MM.1S (cell line): ENCODE measurements around the gene STAB1.

Experiments
- DNase-seq: peaks from one replicate; pipeline ENCODE4 v3.0.0-alpha.2; 2015
- H2AFZ ChIP-seq: fragments of 300-600 bp; sonication (generic); 2 replicates; pipeline ENCODE4 v1.6.0; 2016; ENCODE audit warnings: antibody characterized with exemption, low read length
- H3F3A ChIP-seq: fragments of 300-600 bp; sonication (generic); 2 replicates; pipeline ENCODE4 v1.6.1; 2016; ENCODE audit warnings: mild to moderate bottlenecking, antibody characterized with exemption, low read length, moderate library complexity, mixed read lengths; ENCODE audit not compliant: insufficient read depth
- H3K27ac ChIP-seq: fragments of 300-600 bp; sonication (generic); 2 replicates; pipeline ENCODE4 v1.5.1; 2016; ENCODE audit warnings: mild to moderate bottlenecking, low read length
- H3K27me3 ChIP-seq: fragments of 300-600 bp; sonication (generic); replicated peaks from 2 replicates; pipeline ENCODE4 v1.6.0; 2016; ENCODE audit warnings: low read length; ENCODE audit not compliant: insufficient read depth
- H3K36me3 ChIP-seq: fragments of 300-600 bp; sonication (generic); replicated peaks from 2 replicates; pipeline ENCODE4 v1.6.1; 2016; ENCODE audit warnings: mild to moderate bottlenecking, low read length, mixed read lengths; ENCODE audit not compliant: insufficient read depth
- H3K4me1 ChIP-seq: fragments of 300-600 bp; sonication (generic); 2 replicates; pipeline ENCODE4 v1.6.1; 2016; ENCODE audit warnings: low read length, mixed read lengths
- H3K4me2 ChIP-seq: fragments of 300-600 bp; sonication (generic); 2 replicates; pipeline ENCODE4 v1.6.0; 2016; ENCODE audit warnings: low read depth, low read length
- H3K4me3 ChIP-seq: fragments of 300-600 bp; sonication (generic); 2 replicates; pipeline ENCODE4 v1.5.1; 2016; ENCODE audit warnings: low read length, mixed read lengths
- H3K79me2 ChIP-seq: fragments of 300-600 bp; sonication (generic); 2 replicates; pipeline ENCODE4 v1.6.1; 2016; ENCODE audit warnings: mixed run types, low read length, mixed read lengths
- H3K9ac ChIP-seq: fragments of 300-600 bp; sonication (generic); 2 replicates; pipeline ENCODE4 v1.6.1; 2016; ENCODE audit warnings: low read length, mixed read lengths
- H3K9me2 ChIP-seq: fragments of 300-600 bp; sonication (generic); replicated peaks from 2 replicates; pipeline ENCODE4 v1.6.1; 2016; ENCODE audit warnings: mild to moderate bottlenecking, low read length, mixed read lengths; ENCODE audit not compliant: insufficient read depth
- H3K9me3 ChIP-seq: fragments of 300-600 bp; sonication (generic); replicated peaks from 2 replicates; pipeline ENCODE4 v1.6.1; 2016; ENCODE audit warnings: mild to moderate bottlenecking, low read length, mixed read lengths; ENCODE audit not compliant: insufficient read depth
- H4K20me1 ChIP-seq: fragments of 300-600 bp; sonication (generic); 2 replicates; pipeline ENCODE4 v1.6.1; 2016; ENCODE audit warnings: mild to moderate bottlenecking, low read length, moderate library complexity, mixed read lengths; ENCODE audit not compliant: insufficient read depth
- CTCF ChIP-seq: fragments of 300-600 bp; sonication (generic); IDR thresholded peaks from 2 replicates; pipeline ENCODE4 v1.5.1; 2016; ENCODE audit warnings: antibody characterized with exemption, low read length, mixed read lengths
- EZH2 ChIP-seq: fragments of 300-600 bp; sonication (generic); optimal IDR thresholded peaks from 2 replicates; pipeline ENCODE3; 2017; ENCODE audit warnings: low read depth, mild to moderate bottlenecking, antibody characterized with exemption, low read length, mixed read lengths
- EZH2phosphoT487 ChIP-seq: fragments of 300-600 bp; sonication (generic); IDR thresholded peaks from 2 replicates; pipeline ENCODE4 v1.6.1; 2018; ENCODE audit warnings: antibody characterized with exemption, low read length

STAB1 gene

GRCh38 chr3:52477076-52477795 is 17.9 kb upstream of the STAB1 start:
- no peaks in the 10 kb centered on the region for H3K79me2 ChIP-seq
- DNase-seq, result no peak
- H4K20me1 ChIP-seq, result no peaks in the 10 kb centered on the region
- TF ChIP-seq EZH2phosphoT487 (no peak), EZH2 (no peak), CTCF (no peak)
- H3K9ac ChIP-seq, result no peak overlapping the region
- H3F3A ChIP-seq, result no peaks in the 10 kb centered on the region
- H3K27me3 ChIP-seq, result no peaks in the 10 kb centered on the region
- no peaks in the 10 kb centered on the region for H3K9me3 ChIP-seq
- H3K9me2 ChIP-seq, result no peaks in the 10 kb centered on the region
- H2AFZ ChIP-seq, result no peak overlapping the region
- no peak overlapping the region for H3K4me2 ChIP-seq
- H3K4me3 ChIP-seq, result no peak overlapping the region
- no peak overlapping the region for H3K27ac ChIP-seq
- no peaks in the 10 kb centered on the region for H3K4me1 ChIP-seq
- H3K36me3 ChIP-seq, result no peaks in the 10 kb centered on the region

- Histone ChIP-seq H3K79me2 (no peaks in the 10 kb centered on the region), H3K4me1 (no peaks in the 10 kb centered on the region), H3K4me3 (no peak overlapping the region), H3K4me2 (no peak overlapping the region), H2AFZ (no peak overlapping the region), H3K9me3 (no peaks in the 10 kb centered on the region), H3K9me2 (no peaks in the 10 kb centered on the region), H3F3A (no peaks in the 10 kb centered on the region), H3K36me3 (no peaks in the 10 kb centered on the region), H3K27ac (no peak overlapping the region), H4K20me1 (no peaks in the 10 kb centered on the region), H3K27me3 (no peaks in the 10 kb centered on the region), H3K9ac (no peak overlapping the region)
- TF ChIP-seq CTCF, result no peak
- TF ChIP-seq EZH2, result no peak
- TF ChIP-seq EZH2phosphoT487, result no peak
- DNase-seq, result no peak
Measured at GRCh38 chr3:52477796-52478095, 17.4 kb upstream of the STAB1 start.

DNA sequence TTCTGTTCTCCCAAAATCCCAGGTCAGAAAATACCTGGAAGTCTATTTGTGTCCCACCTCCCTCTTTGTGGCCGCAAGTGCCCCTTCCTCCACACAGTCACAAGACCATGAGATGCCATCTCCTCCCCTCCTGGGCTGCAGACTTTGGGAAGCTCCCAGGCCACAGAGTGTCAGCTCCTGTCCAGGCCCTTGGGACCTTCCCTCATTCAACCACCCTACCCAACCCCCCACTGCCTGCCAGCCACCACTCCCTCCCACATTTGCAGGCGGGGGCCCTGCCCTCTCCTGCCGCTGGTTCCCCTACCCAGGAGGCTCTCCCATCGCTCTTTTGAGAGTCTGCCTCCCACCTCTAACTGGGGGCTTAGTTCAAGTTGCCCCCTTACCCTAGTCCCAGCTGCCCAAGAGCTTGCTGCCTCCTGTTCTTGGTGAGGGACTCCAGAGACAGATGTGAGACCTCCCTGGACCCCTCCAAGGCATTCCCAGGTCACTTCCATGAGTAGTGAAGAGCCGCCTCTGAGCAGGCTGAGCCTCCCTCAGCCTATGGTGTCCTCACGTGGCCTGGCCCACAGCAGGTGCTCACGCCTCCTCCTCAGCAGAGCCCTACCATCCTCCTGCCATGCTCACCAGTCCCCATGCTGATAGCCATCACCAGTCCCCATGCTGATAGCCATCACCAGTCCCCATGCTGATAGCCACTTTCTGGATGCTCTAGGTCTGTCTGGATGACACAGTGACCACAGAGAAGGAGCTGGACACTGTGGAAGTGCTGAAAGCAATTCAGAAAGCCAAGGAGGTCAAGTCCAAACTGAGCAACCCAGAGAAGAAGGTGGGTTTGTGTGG is 15.9 kb upstream of the STAB1 start:
- Histone ChIP-seq H2AFZ (no peak overlapping the region), H4K20me1 (no peaks in the 10 kb centered on the region), H3K27me3 (no peaks in the 10 kb centered on the region), H3K9me2 (no peaks in the 10 kb centered on the region), H3K4me2 (no peak overlapping the region), H3K36me3 (no peaks in the 10 kb centered on the region), H3K4me1 (no peaks in the 10 kb centered on the region), H3K9ac (no peak overlapping the region), H3K27ac (no peak overlapping the region), H3K9me3 (no peaks in the 10 kb centered on the region), H3F3A (no peaks in the 10 kb centered on the region), H3K4me3 (no peak overlapping the region), H3K79me2 (no peaks in the 10 kb centered on the region)
- DNase-seq, result no peak
- TF ChIP-seq CTCF (no peak), EZH2 (no peak), EZH2phosphoT487 (no peak)
